Body of pancreas (tissue), 4 donors: ENCODE results near the gene NOL12.
"Not testable (repeated sequence)": the region's sequence is repeated elsewhere in the genome, so short reads cannot be mapped to it uniquely, and the experiment has no call there.

ENCODE experiments used
- CTCF ChIP-seq, 7 experiments: fragments of 450-650 bp in 4 of 7; fragments of 200-600 bp in 3 of 7; sonication (generic) in 3 of 7; IDR thresholded peaks; one replicate each; pipeline ENCODE4 v1.5.1; 2016 to 2019; ENCODE audit warnings: antibody characterized with exemption in 7 of 7
- POLR2A ChIP-seq, 3 donors: fragments of 450-650 bp; IDR thresholded peaks; one replicate each; pipeline ENCODE4 v1.6.1; 2016; ENCODE audit warnings: antibody characterized with exemption in 3 of 3, mild to moderate bottlenecking in 2 of 3

- not testable (repeated sequence) for TF ChIP-seq CTCF, POLR2A (IDR thresholded peaks at IDR 0.05)
Measured at GRCh38 chr22:37694131-37694530, 8.0 kb downstream of the NOL12 start.
